Measurements from ENCODE around the gene HASPIN. TPM values are rescaled to one million over a fixed set of nuclear protein-coding genes. Genes with fewer than 3 reads are reported as not detected.

HASPIN gene
- total RNA-seq = 2.4 and 4.1 TPM in 2 replicates

GRCh38 chr17:3723556-3724377, at the start of gene HASPIN:
HASPIN (plus strand) TSS chr17:3723903; CDS start chr17:3723936, 33 bp downstream.

DNA sequence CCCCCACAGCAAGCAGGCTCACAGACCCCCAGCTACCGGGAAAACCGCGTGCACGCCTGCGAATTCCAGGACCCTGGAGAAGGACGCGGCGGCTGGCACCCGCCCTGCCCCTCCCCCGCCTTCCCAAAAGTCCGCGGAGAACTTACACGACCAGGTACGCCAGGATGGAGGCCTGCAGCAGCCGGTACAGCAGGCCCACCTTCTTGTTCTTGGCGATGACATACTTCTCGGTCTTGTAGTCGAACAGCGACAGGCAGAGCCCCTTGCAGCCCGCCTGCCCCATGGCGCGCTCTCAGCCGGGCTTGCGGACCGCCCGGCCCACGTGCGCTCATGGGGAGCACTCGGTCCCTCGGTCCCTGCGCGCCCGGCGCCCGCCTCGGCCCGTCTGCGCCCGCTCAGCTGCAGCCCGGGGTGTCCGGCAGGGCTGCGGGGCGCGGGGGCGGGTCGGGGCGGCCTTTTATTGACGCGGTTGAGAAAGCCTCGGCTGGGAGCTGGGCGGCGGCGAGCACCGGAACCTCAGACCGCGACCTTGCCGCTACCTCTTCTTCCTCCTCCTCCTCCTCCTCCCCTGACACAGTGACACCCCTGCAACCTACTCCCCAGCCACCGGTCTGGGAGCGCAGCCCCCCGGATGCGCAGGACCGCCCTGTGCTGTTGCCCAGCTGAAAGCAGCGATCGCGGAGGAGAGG, 27.8 kb upstream of the HASPIN start, which contains the start of gene P2RX5:
Gene P2RX5 (minus strand): TSS at position 433 of the 689 bp plus-strand sequence. CDS start 150 bp downstream, at position 283.

Other genes with a start within 250 kb of the HASPIN start
- 0.26 and 0.97 TPM in 2 replicates for gene ASPA, start 247.9 kb upstream of the HASPIN start, total RNA-seq
- gene TRPV3, start 166.1 kb upstream of the HASPIN start, total RNA-seq = 0.91 and 2.2 TPM in 2 replicates
- 2.0 and 2.5 TPM in 2 replicates for gene TRPV1, start 114.5 kb upstream of the HASPIN start, total RNA-seq
- 11.8 and 14.1 TPM in 2 replicates for gene SHPK, start 87.7 kb upstream of the HASPIN start, total RNA-seq
- gene CTNS, start 87.1 kb upstream of the HASPIN start, total RNA-seq = 12.6 and 23.1 TPM in 2 replicates
- 127 and 146 TPM in 2 replicates for gene TAX1BP3, start 55.3 kb upstream of the HASPIN start, total RNA-seq
- 11.5 and 12.5 TPM in 2 replicates for gene EMC6, start 55.1 kb upstream of the HASPIN start, total RNA-seq
- 0.78 and 1.6 TPM in 2 replicates for gene P2RX5, start 27.7 kb upstream of the HASPIN start, total RNA-seq
- 25.0 and 30.9 TPM in 2 replicates for gene ITGAE, start 77.3 kb downstream of the HASPIN start, total RNA-seq
- gene NCBP3, start 122.3 kb downstream of the HASPIN start, total RNA-seq = 35.7 and 81.7 TPM in 2 replicates
- gene CAMKK1, start 169.2 kb downstream of the HASPIN start, total RNA-seq = 5.9 and 6.1 TPM in 2 replicates
- gene P2RX1, start 192.6 kb downstream of the HASPIN start, total RNA-seq = under 0.01 TPM in 1 of 2 replicates, not detected in the other
- 3.7 and 3.9 TPM in 2 replicates for gene ATP2A3, start 240.5 kb downstream of the HASPIN start, total RNA-seq

Measured in articular chondrocyte of knee joint (primary cell).